Effector memory CD8-positive, alpha-beta T cell (primary cell): ENCODE data around the gene DSN1.
A peak's percentile ranks its signal among the peaks of the same experiment; 100 is the strongest.
"Not testable (repeated sequence)": the region's sequence is repeated elsewhere in the genome, so short reads cannot be mapped to it uniquely, and the experiment has no call there.

Experiments used
- ATAC-seq: fragments of 150-1000 bp; cut with Tn5 transposase; replicated peaks from 2 replicates; pipeline ENCODE4 v1.10.0; 2021; ENCODE audit warnings: mild to moderate bottlenecking, moderate library complexity
- DNase-seq, 3 experiments: peaks; one replicate each; pipeline ENCODE4 v3.0.0; 2021
- H3K27ac Mint-ChIP-seq, 2 donors: one replicate each; pipeline ENCODE4 v1.8.0; 2022; ENCODE audit warnings: mild to moderate bottlenecking in 2 of 2, mixed read lengths in 2 of 2, moderate library complexity in 2 of 2
- H3K27me3 Mint-ChIP-seq, 2 donors: one replicate each; pipeline ENCODE4 v1.8.0; 2022; ENCODE audit warnings: mixed read lengths in 2 of 2
- H3K36me3 Mint-ChIP-seq: one replicate; pipeline ENCODE4 v1.8.0; 2022; ENCODE audit warnings: mild to moderate bottlenecking, moderate library complexity, mixed read lengths; ENCODE audit not compliant: insufficient read depth
- H3K4me1 Mint-ChIP-seq, 2 donors: one replicate each; pipeline ENCODE4 v1.8.0; 2022; ENCODE audit warnings: low read depth in 2 of 2, mixed read lengths in 2 of 2
- H3K4me3 Mint-ChIP-seq, 2 donors: one replicate each; pipeline ENCODE4 v1.8.0; 2022; ENCODE audit warnings: mild to moderate bottlenecking in 2 of 2, mixed read lengths in 2 of 2, moderate library complexity in 2 of 2
- H3K9me3 Mint-ChIP-seq, 2 donors: one replicate each; pipeline ENCODE4 v1.8.0; 2022; ENCODE audit warnings: mixed read lengths in 2 of 2

Gene DSN1

GRCh38 chr20:36806049-36806448 is 32.5 kb upstream of the DSN1 start:
- Mint-ChIP-seq H3K27me3 (no peaks in the 10 kb centered on the region), H3K36me3 (peaks cover 4% of the 10 kb centered on the region), H3K4me1 (peaks cover 0 to 5% of the 10 kb centered on the region in 2 donors), H3K4me3 (no peak overlapping the region), H3K9me3 (no peaks in the 10 kb centered on the region), H3K27ac (no peak overlapping the region)
- DNase-seq: no peak
- no peak for ATAC-seq

GRCh38 chr20:36805396-36805795 is 31.8 kb upstream of the DSN1 start:
- Mint-ChIP-seq H3K9me3 (no peaks in the 10 kb centered on the region), H3K36me3 (peaks cover 4% of the 10 kb centered on the region), H3K27me3 (no peaks in the 10 kb centered on the region), H3K27ac (no peak overlapping the region), H3K4me1 (peaks cover 0 to 5% of the 10 kb centered on the region in 2 donors), H3K4me3 (no peak overlapping the region)
- ATAC-seq (no peak), DNase-seq (no peak)

- H3K4me1 Mint-ChIP-seq: peaks cover 0 to 5% of the 10 kb centered on the region in 2 donors
- H3K4me3 Mint-ChIP-seq: no peak overlapping the region
- H3K27ac Mint-ChIP-seq: no peak overlapping the region
- ATAC-seq (no peak), DNase-seq (no peak)
- no peaks in the 10 kb centered on the region for H3K9me3 Mint-ChIP-seq
- no peaks in the 10 kb centered on the region for H3K27me3 Mint-ChIP-seq
- peaks cover 4% of the 10 kb centered on the region for H3K36me3 Mint-ChIP-seq
Measured at GRCh38 chr20:36804425-36804824, 30.9 kb upstream of the DSN1 start.

- Mint-ChIP-seq H3K9me3 (no peaks in the 10 kb centered on the region), H3K4me1 (no peaks in the 10 kb centered on the region), H3K27ac (no peak overlapping the region), H3K27me3 (no peaks in the 10 kb centered on the region), H3K4me3 (no peak overlapping the region), H3K36me3 (peaks cover 3% of the 10 kb centered on the region)
- ATAC-seq: no peak
- DNase-seq: no peak
Measured at GRCh38 chr20:36802326-36803222, 29.0 kb upstream of the DSN1 start.

- no peak for ATAC-seq
- H3K4me3 Mint-ChIP-seq: no peak overlapping the region
- H3K27ac Mint-ChIP-seq: no peak overlapping the region
- no peaks in the 10 kb centered on the region for H3K9me3 Mint-ChIP-seq
- H3K27me3 Mint-ChIP-seq: no peaks in the 10 kb centered on the region
- peaks cover 3% of the 10 kb centered on the region for H3K36me3 Mint-ChIP-seq
- DNase-seq: no peak
- no peaks in the 10 kb centered on the region for H3K4me1 Mint-ChIP-seq
Measured at GRCh38 chr20:36800410-36800809, 26.8 kb upstream of the DSN1 start.

GRCh38 chr20:36799313-36799712 is 25.8 kb upstream of the DSN1 start:
- DNase-seq, ATAC-seq, H3K27ac Mint-ChIP-seq, H3K27me3 Mint-ChIP-seq, H3K36me3 Mint-ChIP-seq, H3K9me3 Mint-ChIP-seq, H3K4me3 Mint-ChIP-seq, H3K4me1 Mint-ChIP-seq: not testable (repeated sequence)

- peaks cover 3% of the 10 kb centered on the region for H3K36me3 Mint-ChIP-seq
- H3K27me3 Mint-ChIP-seq: no peaks in the 10 kb centered on the region
- DNase-seq: no peak
- H3K4me3 Mint-ChIP-seq: no peak overlapping the region
- no peaks in the 10 kb centered on the region for H3K4me1 Mint-ChIP-seq
- H3K27ac Mint-ChIP-seq: no peak overlapping the region
- ATAC-seq: no peak
- H3K9me3 Mint-ChIP-seq: no peaks in the 10 kb centered on the region
Measured at GRCh38 chr20:36796875-36797274, 23.3 kb upstream of the DSN1 start.

GRCh38 chr20:36796117-36796516 is 22.6 kb upstream of the DSN1 start:
- Mint-ChIP-seq H3K27me3 (no peaks in the 10 kb centered on the region), H3K36me3 (peaks cover 3% of the 10 kb centered on the region), H3K4me3 (no peak overlapping the region), H3K27ac (peak overlapping the region in 1 of 2 donors; percentile 13), H3K9me3 (no peaks in the 10 kb centered on the region), H3K4me1 (no peaks in the 10 kb centered on the region)
- no peak for DNase-seq
- ATAC-seq: no peak

- no peak overlapping the region for H3K27ac Mint-ChIP-seq
- DNase-seq: no peak
- H3K36me3 Mint-ChIP-seq: peaks cover 3% of the 10 kb centered on the region
- H3K4me3 Mint-ChIP-seq: no peak overlapping the region
- ATAC-seq: no peak
- H3K27me3 Mint-ChIP-seq: no peaks in the 10 kb centered on the region
- no peaks in the 10 kb centered on the region for H3K9me3 Mint-ChIP-seq
- no peaks in the 10 kb centered on the region for H3K4me1 Mint-ChIP-seq
Measured at GRCh38 chr20:36795691-36796090, 22.1 kb upstream of the DSN1 start.

- peaks cover 3% of the 10 kb centered on the region for H3K36me3 Mint-ChIP-seq
- no peaks in the 10 kb centered on the region for H3K9me3 Mint-ChIP-seq
- no peak overlapping the region for H3K27ac Mint-ChIP-seq
- H3K4me3 Mint-ChIP-seq: no peak overlapping the region
- ATAC-seq (no peak), DNase-seq (no peak)
- no peaks in the 10 kb centered on the region for H3K4me1 Mint-ChIP-seq
- no peaks in the 10 kb centered on the region for H3K27me3 Mint-ChIP-seq
Measured at GRCh38 chr20:36794116-36794474, 20.5 kb upstream of the DSN1 start.

- no peaks in the 10 kb centered on the region for H3K9me3 Mint-ChIP-seq
- H3K36me3 Mint-ChIP-seq: peaks cover 3% of the 10 kb centered on the region
- no peaks in the 10 kb centered on the region for H3K27me3 Mint-ChIP-seq
- ATAC-seq: no peak
- H3K27ac Mint-ChIP-seq: no peak overlapping the region
- no peak for DNase-seq
- H3K4me3 Mint-ChIP-seq: no peak overlapping the region
- H3K4me1 Mint-ChIP-seq: no peaks in the 10 kb centered on the region
Measured at GRCh38 chr20:36793294-36794115, 19.9 kb upstream of the DSN1 start.

GRCh38 chr20:36792422-36792821 is 18.9 kb upstream of the DSN1 start:
- DNase-seq (no peak), ATAC-seq (no peak)
- H3K4me3 Mint-ChIP-seq: no peak overlapping the region

GRCh38 chr20:36791862-36792261 is 18.3 kb upstream of the DSN1 start:
- Mint-ChIP-seq H3K4me3 (no peak overlapping the region), H3K27me3 (no peaks in the 10 kb centered on the region), H3K9me3 (no peaks in the 10 kb centered on the region), H3K4me1 (no peaks in the 10 kb centered on the region), H3K36me3 (no peaks in the 10 kb centered on the region), H3K27ac (no peak overlapping the region)
- no peak for ATAC-seq
- no peak for DNase-seq

More at GRCh38 chr20:36792422-36792821, 18.9 kb upstream of the DSN1 start:
- Mint-ChIP-seq H3K9me3 (no peaks in the 10 kb centered on the region), H3K27me3 (no peaks in the 10 kb centered on the region), H3K4me1 (no peaks in the 10 kb centered on the region), H3K27ac (no peak overlapping the region), H3K36me3 (no peaks in the 10 kb centered on the region)

GRCh38 chr20:36786663-36787062 is 13.1 kb upstream of the DSN1 start:
- ATAC-seq: no peak
- DNase-seq: no peak
- Mint-ChIP-seq H3K27ac (no peak overlapping the region), H3K36me3 (no peaks in the 10 kb centered on the region), H3K4me3 (no peak overlapping the region), H3K4me1 (no peaks in the 10 kb centered on the region), H3K9me3 (no peaks in the 10 kb centered on the region), H3K27me3 (no peaks in the 10 kb centered on the region)
